HEK293T (cell line): ENCODE measurements around the gene CAPRIN2.

ENCODE experiments used
- CTCF ChIA-PET: fragments of 350-600 bp; formaldehyde crosslinking; extraction: SDS; loops from one replicate; lab custom pipeline; 2021; ENCODE audit warnings: antibody characterized with exemption, inconsistent platforms; lab: Yijun Ruan, JAX
- POLR2A ChIA-PET: fragments of 350-600 bp; formaldehyde crosslinking; extraction: SDS; loops from one replicate; lab custom pipeline; 2020; ENCODE audit warnings: antibody characterized with exemption, inconsistent platforms; lab: Yijun Ruan, JAX
- DNase-seq: peaks from one replicate; pipeline ENCODE4 v3.0.0; 2012; ENCODE audit warnings: mixed read lengths; ENCODE audit errors: extremely low spot score
- ARNT ChIP-seq: fragments of 450-650 bp; IDR thresholded peaks from 2 replicates; pipeline ENCODE4 v1.6.1; 2017; ENCODE audit warnings: mild to moderate bottlenecking
- BHLHE40 ChIP-seq: fragments of 450-650 bp; IDR thresholded peaks from 2 replicates; pipeline ENCODE4 v1.6.1; 2016; ENCODE audit warnings: mild to moderate bottlenecking, moderate library complexity, borderline replicate concordance
- CTBP1 ChIP-seq: fragments of 450-650 bp; IDR thresholded peaks from 2 replicates; pipeline ENCODE4 v1.6.1; 2016; ENCODE audit warnings: borderline replicate concordance
- ELF4 ChIP-seq: fragments of 450-650 bp; IDR thresholded peaks from 2 replicates; pipeline ENCODE4 v1.6.1; 2017; ENCODE audit warnings: antibody characterized with exemption
- FOXA1 ChIP-seq: fragments of 450-650 bp; IDR thresholded peaks from 2 replicates; pipeline ENCODE4 v1.6.1; 2016; ENCODE audit warnings: mild to moderate bottlenecking
- FOXK2 ChIP-seq: fragments of 450-650 bp; IDR thresholded peaks from 2 replicates; pipeline ENCODE4 v1.6.1; 2016; ENCODE audit warnings: mild to moderate bottlenecking
- FOXM1 ChIP-seq: fragments of 450-650 bp; IDR thresholded peaks from 2 replicates; pipeline ENCODE4 v1.6.1; 2017; ENCODE audit warnings: mild to moderate bottlenecking, borderline replicate concordance
- HDGF ChIP-seq: fragments of 450-650 bp; IDR thresholded peaks from 2 replicates; pipeline ENCODE4 v1.6.1; 2017; ENCODE audit warnings: antibody characterized with exemption, borderline replicate concordance
- L3MBTL2 ChIP-seq: fragments of 450-650 bp; conservative IDR thresholded peaks from 2 replicates; pipeline ENCODE4 v1.6.1; 2016; ENCODE audit warnings: mild to moderate bottlenecking
- LEF1 ChIP-seq: fragments of 450-650 bp; IDR thresholded peaks from 2 replicates; pipeline ENCODE4 v1.6.1; 2017; ENCODE audit warnings: mild to moderate bottlenecking, borderline replicate concordance
- NFRKB ChIP-seq: fragments of 450-650 bp; IDR thresholded peaks from 2 replicates; pipeline ENCODE4 v1.6.1; 2016; ENCODE audit warnings: mild to moderate bottlenecking, moderate library complexity
- SP1 ChIP-seq: fragments of 450-650 bp; IDR thresholded peaks from 2 replicates; pipeline ENCODE4 v1.6.1; 2017
- SUZ12 ChIP-seq: fragments of 450-650 bp; IDR thresholded peaks from 2 replicates; pipeline ENCODE4 v1.6.1; 2016; ENCODE audit warnings: mild to moderate bottlenecking
- TARDBP ChIP-seq: fragments of 450-650 bp; IDR thresholded peaks from 2 replicates; pipeline ENCODE4 v1.6.1; 2016
- ZNF384 ChIP-seq: fragments of 450-650 bp; IDR thresholded peaks from 2 replicates; pipeline ENCODE4 v1.6.1; 2016
- TF ChIP-seq, protein P1 (sequence below): fragments of 450-650 bp; IDR thresholded peaks from 2 replicates; pipeline ENCODE4 v1.6.1; 2016

CAPRIN2 gene, protein sequence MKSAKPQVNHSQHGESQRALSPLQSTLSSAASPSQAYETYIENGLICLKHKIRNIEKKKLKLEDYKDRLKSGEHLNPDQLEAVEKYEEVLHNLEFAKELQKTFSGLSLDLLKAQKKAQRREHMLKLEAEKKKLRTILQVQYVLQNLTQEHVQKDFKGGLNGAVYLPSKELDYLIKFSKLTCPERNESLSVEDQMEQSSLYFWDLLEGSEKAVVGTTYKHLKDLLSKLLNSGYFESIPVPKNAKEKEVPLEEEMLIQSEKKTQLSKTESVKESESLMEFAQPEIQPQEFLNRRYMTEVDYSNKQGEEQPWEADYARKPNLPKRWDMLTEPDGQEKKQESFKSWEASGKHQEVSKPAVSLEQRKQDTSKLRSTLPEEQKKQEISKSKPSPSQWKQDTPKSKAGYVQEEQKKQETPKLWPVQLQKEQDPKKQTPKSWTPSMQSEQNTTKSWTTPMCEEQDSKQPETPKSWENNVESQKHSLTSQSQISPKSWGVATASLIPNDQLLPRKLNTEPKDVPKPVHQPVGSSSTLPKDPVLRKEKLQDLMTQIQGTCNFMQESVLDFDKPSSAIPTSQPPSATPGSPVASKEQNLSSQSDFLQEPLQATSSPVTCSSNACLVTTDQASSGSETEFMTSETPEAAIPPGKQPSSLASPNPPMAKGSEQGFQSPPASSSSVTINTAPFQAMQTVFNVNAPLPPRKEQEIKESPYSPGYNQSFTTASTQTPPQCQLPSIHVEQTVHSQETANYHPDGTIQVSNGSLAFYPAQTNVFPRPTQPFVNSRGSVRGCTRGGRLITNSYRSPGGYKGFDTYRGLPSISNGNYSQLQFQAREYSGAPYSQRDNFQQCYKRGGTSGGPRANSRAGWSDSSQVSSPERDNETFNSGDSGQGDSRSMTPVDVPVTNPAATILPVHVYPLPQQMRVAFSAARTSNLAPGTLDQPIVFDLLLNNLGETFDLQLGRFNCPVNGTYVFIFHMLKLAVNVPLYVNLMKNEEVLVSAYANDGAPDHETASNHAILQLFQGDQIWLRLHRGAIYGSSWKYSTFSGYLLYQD

DNA sequence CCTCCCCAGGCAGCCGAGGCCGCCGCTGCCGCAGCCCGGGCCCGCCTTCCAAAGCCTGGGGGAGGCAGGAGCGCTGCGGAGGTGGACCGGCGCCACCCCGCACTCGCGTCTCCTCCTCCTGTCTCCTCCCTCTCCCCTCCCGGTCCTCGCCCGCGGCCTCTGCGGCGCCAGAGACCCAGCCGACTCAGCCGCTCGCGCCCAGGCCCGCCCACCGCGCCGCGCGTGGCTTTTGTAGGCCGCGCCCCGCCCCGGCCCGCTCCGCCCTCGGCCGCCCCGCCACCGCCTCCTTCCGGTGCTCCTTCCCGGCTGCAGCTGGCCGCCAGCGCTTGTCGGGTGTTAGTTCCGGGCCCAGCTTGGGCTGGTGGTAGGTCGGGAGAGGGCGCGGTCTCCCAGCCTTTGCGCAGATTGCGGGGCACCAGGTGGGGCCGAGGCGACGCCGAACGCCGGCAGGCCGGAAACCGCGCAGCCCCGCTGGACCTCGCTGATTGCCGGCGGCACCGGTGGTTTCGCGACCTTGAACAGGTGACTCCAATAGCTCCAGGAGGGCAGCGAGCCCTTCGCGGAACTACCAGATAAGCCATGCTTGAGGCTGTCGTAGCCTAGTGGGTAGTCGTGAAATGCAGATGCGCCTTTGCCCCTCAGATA is at the start of gene CAPRIN2:
TSS of gene CAPRIN2 (minus strand) at position 202 of the 645 bp plus-strand sequence. CDS start 1,431 bp downstream, outside the sequence.
- peak; percentile 88 for DNase-seq
- CTCF ChIA-PET: interaction anchor here (1.7 kb wide), 1 partner anchor 10 kb away, joined by 4 read pairs; no protein-coding TSS in a partner anchor
- POLR2A ChIA-PET: interaction anchor here (0.6 to 3.1 kb wide), 8 partner anchors 10 to 273 kb away, joined by 3 to 17 read pairs (median 4); partner anchors contain the start of gene IPO8
- TF ChIP-seq L3MBTL2 (peak; percentile 86), TARDBP (no peak), HDGF (no peak), ARNT (no peak), SUZ12 (no peak)

DNA sequence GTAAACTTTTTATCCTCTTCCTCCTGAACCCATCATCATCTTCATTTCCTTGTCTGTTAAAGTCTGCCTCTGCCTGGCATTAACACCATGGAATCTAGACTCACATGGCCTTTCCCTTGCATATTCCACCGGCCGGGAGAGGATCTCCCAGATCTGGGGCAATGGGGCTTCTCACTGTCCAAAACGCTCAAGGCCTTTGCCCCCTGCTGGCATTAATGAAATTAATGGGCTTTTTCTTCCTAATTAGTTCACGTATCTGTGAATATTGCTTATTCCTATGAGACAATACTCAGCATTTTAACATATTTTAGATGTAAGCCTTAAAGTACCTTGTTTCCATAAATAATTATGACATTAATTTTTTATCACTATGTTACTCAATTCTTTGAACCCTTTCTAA is 42.9 kb upstream of the CAPRIN2 start:
- TF ChIP-seq HDGF (no peak), SUZ12 (no peak), NFRKB (no peak), CTBP1 (no peak), ARNT (no peak), ZNF384 (no peak), BHLHE40 (no peak), FOXA1 (no peak), SP1 (no peak), ELF4 (no peak), FOXM1 (no peak), FOXK2 (no peak), L3MBTL2 (no peak)
- TF ChIP-seq, protein P1, sequence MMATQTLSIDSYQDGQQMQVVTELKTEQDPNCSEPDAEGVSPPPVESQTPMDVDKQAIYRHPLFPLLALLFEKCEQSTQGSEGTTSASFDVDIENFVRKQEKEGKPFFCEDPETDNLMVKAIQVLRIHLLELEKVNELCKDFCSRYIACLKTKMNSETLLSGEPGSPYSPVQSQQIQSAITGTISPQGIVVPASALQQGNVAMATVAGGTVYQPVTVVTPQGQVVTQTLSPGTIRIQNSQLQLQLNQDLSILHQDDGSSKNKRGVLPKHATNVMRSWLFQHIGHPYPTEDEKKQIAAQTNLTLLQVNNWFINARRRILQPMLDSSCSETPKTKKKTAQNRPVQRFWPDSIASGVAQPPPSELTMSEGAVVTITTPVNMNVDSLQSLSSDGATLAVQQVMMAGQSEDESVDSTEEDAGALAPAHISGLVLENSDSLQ: no peak
- CTCF ChIA-PET: no interaction called here

DNA sequence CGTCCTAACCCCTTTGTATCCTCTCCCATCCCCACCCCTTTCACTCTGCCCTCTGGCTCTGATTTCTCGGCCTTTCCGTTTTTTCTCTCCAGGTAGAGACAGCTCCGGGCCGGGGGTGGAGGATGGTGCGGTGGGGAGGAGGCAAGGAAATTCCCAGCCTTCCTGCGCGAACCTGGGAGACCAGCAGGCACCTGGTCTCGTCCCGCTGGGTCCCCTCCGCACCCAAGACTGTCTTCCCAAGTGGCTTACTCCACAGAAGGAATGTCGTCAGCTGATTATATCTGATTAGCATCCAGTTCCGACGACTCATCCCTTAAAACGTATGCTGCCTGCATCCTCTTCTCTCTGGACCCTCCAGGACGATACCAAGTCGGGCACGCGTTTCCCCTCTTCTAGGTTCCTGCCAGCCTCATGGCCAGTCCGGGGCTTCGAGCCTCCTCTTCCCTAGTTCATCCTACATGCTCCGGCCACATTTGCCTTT is 42.2 kb upstream of the CAPRIN2 start:
- ChIA-PET CTCF (interaction anchor here (0.6 kb wide), 1 partner anchor 246 kb away, joined by 4 read pairs; no protein-coding TSS in a partner anchor), POLR2A (interaction anchor here (0.7 to 2.4 kb wide), 4 partner anchors 22 to 101 kb away, joined by 3 to 17 read pairs (median 3); partner anchors contain the start of genes CAPRIN2 and IPO8)
- DNase-seq: peak; percentile 14
- no peak for TF ChIP-seq FOXK2
- no peak for TF ChIP-seq BHLHE40

More for the DNA sequence above, 42.9 kb upstream of the CAPRIN2 start:
- DNase-seq: no peak
- POLR2A ChIA-PET: no interaction called here

DNA sequence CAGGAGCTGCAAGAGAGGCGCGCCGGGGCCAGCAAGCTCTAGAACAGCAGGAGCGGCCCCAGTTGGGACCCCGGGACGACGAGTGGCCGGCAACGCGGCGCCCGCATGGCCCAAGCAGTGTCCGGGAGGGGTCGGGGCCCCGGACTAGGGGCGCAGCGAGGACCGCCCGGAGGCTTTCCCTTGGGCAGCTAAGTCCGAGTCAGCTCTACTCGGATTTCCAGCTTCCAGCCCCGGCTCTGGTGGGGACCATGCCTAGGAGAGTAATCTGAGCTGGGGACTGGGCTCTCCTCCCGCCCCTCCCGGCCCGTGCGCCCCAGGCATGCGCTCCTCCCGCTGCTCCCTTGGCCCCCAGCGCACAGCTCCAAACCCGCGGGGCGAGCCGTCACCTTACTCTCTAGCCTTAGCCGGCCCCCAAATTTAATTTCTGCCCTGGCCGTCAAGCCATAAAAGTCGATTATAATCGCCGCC is 41.6 kb upstream of the CAPRIN2 start:
- CTCF ChIA-PET: interaction anchor here (0.6 to 1.0 kb wide), 2 partner anchors 12 to 245 kb away, joined by 4 read pairs; no protein-coding TSS in a partner anchor
- DNase-seq: peak; percentile 55
- POLR2A ChIA-PET: interaction anchor here (0.6 to 2.4 kb wide), 6 partner anchors 22 to 126 kb away, joined by 3 to 17 read pairs (median 3); partner anchors contain the start of genes CAPRIN2 and IPO8
- no peak for TF ChIP-seq FOXK2
- no peak for TF ChIP-seq LEF1
- peak; percentile 40; the same call in 1 of the 2 replicates for TF ChIP-seq L3MBTL2
- TF ChIP-seq SP1: no peak
- no peak for TF ChIP-seq SUZ12

DNA sequence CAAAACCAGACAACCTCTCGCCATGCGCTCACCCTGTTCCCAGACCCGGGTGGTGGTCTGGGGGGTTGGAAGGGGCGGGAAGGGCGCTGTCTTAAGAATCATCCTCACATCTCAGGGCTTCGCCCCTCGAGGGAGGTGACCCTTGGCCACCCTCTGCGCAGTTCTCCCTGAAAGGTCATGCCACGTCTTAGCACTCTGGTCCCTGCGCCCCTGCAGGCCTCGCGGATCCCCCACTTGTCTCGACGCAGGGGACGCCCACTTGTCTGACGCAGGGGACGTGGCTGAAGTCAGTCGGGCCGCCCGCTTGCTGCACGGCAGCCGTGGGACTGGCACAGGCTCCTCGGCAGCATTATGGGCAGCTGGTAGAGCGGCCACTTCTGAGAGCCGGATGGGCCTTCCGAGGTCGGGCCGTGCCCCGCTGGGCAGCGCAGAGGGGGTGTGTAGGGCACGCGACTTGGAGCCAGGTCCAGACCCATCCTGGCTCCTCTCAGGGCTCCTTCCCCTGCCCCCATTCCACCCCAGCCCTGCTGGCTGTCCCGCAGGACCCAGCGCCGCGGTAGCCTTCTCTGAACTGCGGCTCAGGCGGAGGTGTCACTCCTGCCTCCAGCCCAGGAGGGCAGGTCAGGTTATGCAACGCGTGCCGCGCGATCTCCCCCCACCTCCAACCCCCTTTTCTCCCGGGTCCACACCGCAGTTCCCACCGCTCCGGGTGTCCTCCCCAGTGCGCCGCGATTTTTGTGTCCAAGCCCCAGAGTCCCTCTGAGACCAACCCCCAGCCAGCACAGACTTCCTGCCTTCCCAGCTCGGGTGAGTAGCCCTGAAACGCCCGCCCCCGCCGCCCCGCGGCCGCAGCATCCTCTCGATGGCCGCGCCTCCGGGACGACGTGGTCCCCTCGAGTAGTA is 40.9 kb upstream of the CAPRIN2 start:
- DNase-seq: peak; percentile 68
- TF ChIP-seq ELF4 (no peak), L3MBTL2 (peak; percentile 61), SP1 (no peak), LEF1 (no peak), BHLHE40 (no peak), HDGF (no peak), SUZ12 (no peak), ZNF384 (no peak)

More for the DNA sequence above, 40.9 kb upstream of the CAPRIN2 start:
- ChIA-PET CTCF (interaction anchor here (1.0 kb wide), 1 partner anchor 12 kb away, joined by 4 read pairs; no protein-coding TSS in a partner anchor), POLR2A (interaction anchor here (0.6 to 2.4 kb wide), 5 partner anchors 21 to 125 kb away, joined by 3 to 17 read pairs (median 3); partner anchors contain the start of gene CAPRIN2)
